ENCODE data around the gene SLC6A8. TPM values are rescaled to one million over a fixed set of nuclear protein-coding genes. Genes with fewer than 3 reads are reported as not detected.

The SLC6A8 gene
- total and polyA plus RNA-seq, 2 donors (not counting 3 experiments of a cell fraction or from before 2014, with no cell fraction given): 22.7 to 23.6 TPM

DNA sequence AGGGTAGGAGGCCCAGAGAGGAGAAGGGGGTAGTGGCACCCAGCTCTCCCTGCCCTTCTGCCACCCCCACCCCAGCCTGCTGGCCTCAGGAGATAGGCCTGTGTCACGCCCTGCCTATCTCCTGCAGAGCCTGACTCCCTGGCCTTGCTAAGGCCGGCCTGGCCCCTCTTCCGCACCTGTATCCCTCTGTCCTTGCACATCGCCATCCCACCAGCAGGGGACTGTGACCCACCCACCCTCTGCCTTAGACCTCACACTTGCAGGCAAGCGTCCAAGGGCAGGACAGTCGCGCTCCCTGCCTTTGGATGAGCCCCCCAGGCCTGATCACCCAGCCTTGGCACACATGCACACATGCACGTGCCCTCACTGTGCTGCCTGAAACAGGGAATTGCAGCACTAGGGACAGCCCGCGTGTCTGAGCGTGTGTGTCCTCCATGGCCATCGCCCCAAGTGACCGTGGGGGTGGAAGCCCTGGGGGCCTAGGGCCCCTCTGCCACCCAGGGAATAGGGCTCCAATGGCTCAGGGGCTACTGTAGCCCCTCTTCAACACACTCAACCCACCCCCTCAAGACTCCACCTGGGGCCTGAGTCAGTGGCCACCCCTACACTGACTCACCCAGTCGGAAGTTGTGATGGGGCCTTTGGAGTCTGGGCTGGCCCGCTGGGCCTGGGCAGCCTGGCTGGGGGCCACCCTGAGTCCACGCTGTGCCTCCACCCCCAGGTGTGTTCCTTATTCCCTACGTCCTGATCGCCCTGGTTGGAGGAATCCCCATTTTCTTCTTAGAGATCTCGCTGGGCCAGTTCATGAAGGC is 2.1 kb downstream of the SLC6A8 start:
- CTCF ChIA-PET: interaction anchor here (0.6 kb wide), 1 partner anchor 80 kb away, joined by 3 read pairs; no protein-coding TSS in a partner anchor
- Histone ChIP-seq H3K27ac (ENCODE audit: insufficient read depth, low read depth, low read length) (peak overlapping the region; percentile 8), H2AFZ (ENCODE audit: low read depth, low read length) (no peak overlapping the region), H4K20me1 (replicated peaks; ENCODE audit: control insufficient read depth, extremely low read depth, insufficient read depth, low read length) (no peaks in the 10 kb centered on the region), H3K9me3 (replicated peaks; ENCODE audit: control insufficient read depth, insufficient read depth, low read length) (no peaks in the 10 kb centered on the region), H3K4me2 (ENCODE audit: insufficient read depth, low read length) (no peak overlapping the region), H3K36me3 (ENCODE audit: control insufficient read depth in 2 of 2, extremely low read depth in 1 of 2, insufficient read depth in 2 of 2, low read length in 2 of 2) (no peaks in the 10 kb centered on the region), H3K4me1 (ENCODE audit: control insufficient read depth, extremely low read depth, insufficient read depth, low read length) (peaks cover 4% of the 10 kb centered on the region), H3K9me1 (replicated peaks; ENCODE audit: control insufficient read depth, extremely low read depth, insufficient read depth, low read length) (no peaks in the 10 kb centered on the region), H3K79me2 (ENCODE audit: control insufficient read depth, insufficient read depth, low read length) (no peaks in the 10 kb centered on the region), H3K4me3 (replicated peaks in 1 of 3; ENCODE audit: insufficient read depth in 1 of 3, low read depth in 1 of 3, low read length in 3 of 3) (peak overlapping the region in 1 of 3 experiments; percentile 20), H3K27me3 (ENCODE audit: control insufficient read depth in 2 of 2, insufficient read depth in 2 of 2, low read length in 2 of 2) (no peaks in the 10 kb centered on the region), H3K9ac (replicated peaks; ENCODE audit: extremely low read depth, insufficient read depth, low read length) (no peak overlapping the region)
- TF ChIP-seq POLR2A (IDR thresholded peaks at IDR 0.05; ENCODE audit: low read depth, low read length) (no peak), MYC (IDR thresholded peaks at IDR 0.05; ENCODE audit: low read depth, low read length) (no peak), EZH2 (IDR thresholded peaks at IDR 0.05; ENCODE audit: borderline replicate concordance, low read depth, low read length, severe bottlenecking) (no peak), FOS (IDR thresholded peaks at IDR 0.05; ENCODE audit: borderline replicate concordance, insufficient read depth, low read length) (no peak), GATA2 (IDR thresholded peaks at IDR 0.05; ENCODE audit: insufficient read depth, insufficient read length, low read depth, low read length) (no peak), POLR2AphosphoS5 (IDR thresholded peaks at IDR 0.05; ENCODE audit: insufficient read depth, low read depth, low read length) (no peak)
- TF ChIP-seq, protein P1, sequence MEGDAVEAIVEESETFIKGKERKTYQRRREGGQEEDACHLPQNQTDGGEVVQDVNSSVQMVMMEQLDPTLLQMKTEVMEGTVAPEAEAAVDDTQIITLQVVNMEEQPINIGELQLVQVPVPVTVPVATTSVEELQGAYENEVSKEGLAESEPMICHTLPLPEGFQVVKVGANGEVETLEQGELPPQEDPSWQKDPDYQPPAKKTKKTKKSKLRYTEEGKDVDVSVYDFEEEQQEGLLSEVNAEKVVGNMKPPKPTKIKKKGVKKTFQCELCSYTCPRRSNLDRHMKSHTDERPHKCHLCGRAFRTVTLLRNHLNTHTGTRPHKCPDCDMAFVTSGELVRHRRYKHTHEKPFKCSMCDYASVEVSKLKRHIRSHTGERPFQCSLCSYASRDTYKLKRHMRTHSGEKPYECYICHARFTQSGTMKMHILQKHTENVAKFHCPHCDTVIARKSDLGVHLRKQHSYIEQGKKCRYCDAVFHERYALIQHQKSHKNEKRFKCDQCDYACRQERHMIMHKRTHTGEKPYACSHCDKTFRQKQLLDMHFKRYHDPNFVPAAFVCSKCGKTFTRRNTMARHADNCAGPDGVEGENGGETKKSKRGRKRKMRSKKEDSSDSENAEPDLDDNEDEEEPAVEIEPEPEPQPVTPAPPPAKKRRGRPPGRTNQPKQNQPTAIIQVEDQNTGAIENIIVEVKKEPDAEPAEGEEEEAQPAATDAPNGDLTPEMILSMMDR (IDR thresholded peaks at IDR 0.05; ENCODE audit: extremely low read depth in 1 of 2, insufficient read depth in 1 of 2, low read depth in 1 of 2, low read length in 2 of 2): peak in 1 of 2 donors; percentile 10
- TF ChIP-seq, protein P2, sequence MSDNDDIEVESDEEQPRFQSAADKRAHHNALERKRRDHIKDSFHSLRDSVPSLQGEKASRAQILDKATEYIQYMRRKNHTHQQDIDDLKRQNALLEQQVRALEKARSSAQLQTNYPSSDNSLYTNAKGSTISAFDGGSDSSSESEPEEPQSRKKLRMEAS (IDR thresholded peaks at IDR 0.05; ENCODE audit: insufficient read depth, insufficient read length): no peak
- dilution Hi-C loops (cut with MboI; ENCODE audit: extremely low pct_ligation_motif_present, low sequenced_read_pairs) (no loop called here), intact Hi-C loops (cut with micrococcal nuclease) (no loop called here)
- POLR2A ChIA-PET: interaction anchor here (0.6 kb wide), 1 partner anchor 20 kb away, joined by 3 read pairs; no protein-coding TSS in a partner anchor
- BruUV-seq (replicated peaks): TSS peak; percentile 17
- DNase-seq (ENCODE audit: low read depth, low spot score) (no peak), FAIRE-seq (no peak)
